Uterus (tissue), 2 donors: ENCODE measurements around the gene TMEM79.

ENCODE experiments used
- CTCF ChIP-seq, 4 experiments: fragments of 200-600 bp in 2 of 4; fragments of 450-650 bp in 2 of 4; sonication (generic) in 2 of 4; IDR thresholded peaks; one replicate each; pipeline ENCODE4 v1.5.1; 2016 to 2019; ENCODE audit warnings: antibody characterized with exemption in 4 of 4, mild to moderate bottlenecking in 2 of 4, moderate library complexity in 1 of 4
- POLR2A ChIP-seq, 2 donors: fragments of 450-650 bp; IDR thresholded peaks; one replicate each; pipeline ENCODE4 v1.6.1; 2016; ENCODE audit warnings: antibody characterized with exemption in 2 of 2, mild to moderate bottlenecking in 1 of 2, moderate library complexity in 1 of 2

DNA sequence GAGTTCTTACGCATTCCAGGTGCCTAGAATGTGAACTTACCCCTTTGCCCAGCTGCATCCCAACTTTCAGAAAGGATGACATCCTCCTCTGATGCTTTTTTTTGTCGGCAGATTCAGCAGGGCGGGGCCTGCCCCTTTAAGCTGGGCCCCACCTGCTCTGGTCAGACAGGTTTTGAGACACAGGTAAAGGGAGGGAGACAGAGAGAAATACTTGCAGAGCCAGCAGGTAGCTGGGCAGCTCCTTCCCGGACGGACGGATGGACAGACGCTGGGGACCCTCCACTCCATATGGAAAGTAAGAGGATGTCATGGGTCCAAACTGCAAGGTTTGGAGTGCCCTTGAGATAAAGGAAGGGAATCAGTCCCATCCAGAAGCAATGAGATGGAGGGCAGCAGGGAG lies at the start of gene TMEM79:
- no peak for TF ChIP-seq POLR2A (IDR thresholded peaks at IDR 0.05)
- TF ChIP-seq CTCF (IDR thresholded peaks at IDR 0.05), result no peak
